ENCODE measurements around the gene MUSTN1.

- no peak for TF ChIP-seq CTCF (conservative IDR thresholded peaks at IDR 0.05 in 1 of 2, IDR thresholded peaks at IDR 0.05 in 1 of 2; ENCODE audit: extremely low read depth in 1 of 2, insufficient read depth in 1 of 2, low read depth in 1 of 2, low read length in 2 of 2)
- TF ChIP-seq EZH2 (IDR thresholded peaks at IDR 0.05; ENCODE audit: borderline replicate concordance, low read length), result no peak
Measured at GRCh38 chr3:52846432-52846965, 11.7 kb upstream of the MUSTN1 start.

Data from mammary epithelial cell (primary cell).